HepG2 (cell line): Measurements from ENCODE around the gene KCNT1. TPM values are rescaled to one million over a fixed set of nuclear protein-coding genes. Genes with fewer than 3 reads are reported as not detected.

ENCODE experiments used
- polyA plus RNA-seq, 8 experiments: library from polyadenylated mRNA; depleted of rRNA in 3 of 8; stranded (reverse) in 7 of 8; unstranded in 1 of 8; fragments of >200 nt; fragmentation: Illumina TruSeq in 4 of 8; extraction: Trizol in 4 of 8; gene quantifications; 2 replicates each; pipeline versions ENCODE4 v1.2.1 to v1.2.3, GENCODE V29; 2011 to 2016; ENCODE audit warnings: low read depth in 4 of 8, missing spikeins in 1 of 8, mixed read lengths in 1 of 8; ENCODE audit not compliant: insufficient read depth in 1 of 8
- total RNA-seq, 5 experiments: library from RNA; depleted of rRNA; stranded (reverse); fragments of >200 nt; fragmentation: Illumina TruSeq; extraction: Trizol; gene quantifications; 2 replicates each; pipeline ENCODE4 v1.2.3, GENCODE V29; 2016; ENCODE audit warnings: low read depth in 1 of 5

KCNT1 gene
- total and polyA plus RNA-seq, 2 of the 13 experiments (the other 11 are each of a cell fraction or from before 2014, with no cell fraction given) = not detected

Other genes with a start within 250 kb of the KCNT1 start
- 7.1 and 11.6 TPM in 2 replicates for gene PPP1R26, start 222.4 kb upstream of the KCNT1 start, total RNA-seq (2016; rRNA removed; fragmentation: Illumina TruSeq; extraction: Trizol)
- gene PPP1R26, start 222.4 kb upstream of the KCNT1 start, polyA plus RNA-seq (2011; rRNA removed) = 8.6 and 11.9 TPM in 2 replicates
- 44.4 and 48.6 TPM in 2 replicates for gene MRPS2, start 201.5 kb upstream of the KCNT1 start, total RNA-seq (2016; rRNA removed; fragmentation: Illumina TruSeq; extraction: Trizol)
- gene MRPS2, start 201.5 kb upstream of the KCNT1 start, polyA plus RNA-seq (2011; rRNA removed) = 86.7 and 98.3 TPM in 2 replicates
- not detected in 2 replicates for gene LCN1, start 180.7 kb upstream of the KCNT1 start, total RNA-seq (2016; rRNA removed; fragmentation: Illumina TruSeq; extraction: Trizol)
- gene LCN1, start 180.7 kb upstream of the KCNT1 start, polyA plus RNA-seq (2011; rRNA removed) = not detected in 2 replicates
- gene OBP2A, start 156.1 kb upstream of the KCNT1 start, total RNA-seq (2016; rRNA removed; fragmentation: Illumina TruSeq; extraction: Trizol) = not detected in 2 replicates
- 0.20 and 0.32 TPM in 2 replicates for gene OBP2A, start 156.1 kb upstream of the KCNT1 start, polyA plus RNA-seq (2011; rRNA removed)
- 0.38 and 0.75 TPM in 2 replicates for gene PAEP, start 140.4 kb upstream of the KCNT1 start, total RNA-seq (2016; rRNA removed; fragmentation: Illumina TruSeq; extraction: Trizol)
- gene PAEP, start 140.4 kb upstream of the KCNT1 start, polyA plus RNA-seq (2011; rRNA removed) = 10.8 and 24.4 TPM in 2 replicates
- gene GLT6D1, start 62.6 kb upstream of the KCNT1 start, total RNA-seq (2016; rRNA removed; fragmentation: Illumina TruSeq; extraction: Trizol) = not detected in 2 replicates
- not detected in 2 replicates for gene GLT6D1, start 62.6 kb upstream of the KCNT1 start, polyA plus RNA-seq (2011; rRNA removed)
- gene LCN9, start 38.9 kb upstream of the KCNT1 start, total RNA-seq (2016; rRNA removed; fragmentation: Illumina TruSeq; extraction: Trizol) = not detected in 2 replicates
- gene LCN9, start 38.9 kb upstream of the KCNT1 start, polyA plus RNA-seq (2011; rRNA removed) = not detected in 2 replicates
- gene SOHLH1, start 2.7 kb upstream of the KCNT1 start, total RNA-seq (2016; rRNA removed; fragmentation: Illumina TruSeq; extraction: Trizol) = 0.15 and 0.32 TPM in 2 replicates
- gene SOHLH1, start 2.7 kb upstream of the KCNT1 start, polyA plus RNA-seq (2011; rRNA removed) = 0.15 and 0.21 TPM in 2 replicates
- gene CAMSAP1, start 205.4 kb downstream of the KCNT1 start, total RNA-seq (2016; rRNA removed; fragmentation: Illumina TruSeq; extraction: Trizol) = 10.2 and 12.4 TPM in 2 replicates
- 3.8 and 4.1 TPM in 2 replicates for gene CAMSAP1, start 205.4 kb downstream of the KCNT1 start, polyA plus RNA-seq (2011; rRNA removed)